ENCODE measurements around the gene MUC5B.

GRCh38 chr11:1290052-1291040 is 67.5 kb downstream of the MUC5B start:
- TF ChIP-seq POLR2A (IDR thresholded peaks at IDR 0.05; ENCODE audit: low read depth, low read length) (no peak), SPI1 (IDR thresholded peaks at IDR 0.05; ENCODE audit: low read depth, low read length) (no peak), POLR2AphosphoS5 (IDR thresholded peaks at IDR 0.05; ENCODE audit: low read depth, low read length) (no peak), TAF1 (IDR thresholded peaks at IDR 0.05; ENCODE audit: low read depth, low read length) (no peak), PAX5 (IDR thresholded peaks at IDR 0.05; ENCODE audit: insufficient read depth, low read length, severe bottlenecking) (no peak)
